Stimulated activated CD8-positive, alpha-beta memory T cell treated with anti-CD3 and anti-CD28 coated beads, Interleukin-2, amount 100 ng/mL, for 1 hour (primary cell): ENCODE results near the gene TMEM273.

ENCODE experiments used
- DNase-seq, 2 donors: peaks; one replicate each; pipeline ENCODE4 v3.0.0-alpha.2; 2020; ENCODE audit warnings: low read depth in 2 of 2

TMEM273 gene

DNA sequence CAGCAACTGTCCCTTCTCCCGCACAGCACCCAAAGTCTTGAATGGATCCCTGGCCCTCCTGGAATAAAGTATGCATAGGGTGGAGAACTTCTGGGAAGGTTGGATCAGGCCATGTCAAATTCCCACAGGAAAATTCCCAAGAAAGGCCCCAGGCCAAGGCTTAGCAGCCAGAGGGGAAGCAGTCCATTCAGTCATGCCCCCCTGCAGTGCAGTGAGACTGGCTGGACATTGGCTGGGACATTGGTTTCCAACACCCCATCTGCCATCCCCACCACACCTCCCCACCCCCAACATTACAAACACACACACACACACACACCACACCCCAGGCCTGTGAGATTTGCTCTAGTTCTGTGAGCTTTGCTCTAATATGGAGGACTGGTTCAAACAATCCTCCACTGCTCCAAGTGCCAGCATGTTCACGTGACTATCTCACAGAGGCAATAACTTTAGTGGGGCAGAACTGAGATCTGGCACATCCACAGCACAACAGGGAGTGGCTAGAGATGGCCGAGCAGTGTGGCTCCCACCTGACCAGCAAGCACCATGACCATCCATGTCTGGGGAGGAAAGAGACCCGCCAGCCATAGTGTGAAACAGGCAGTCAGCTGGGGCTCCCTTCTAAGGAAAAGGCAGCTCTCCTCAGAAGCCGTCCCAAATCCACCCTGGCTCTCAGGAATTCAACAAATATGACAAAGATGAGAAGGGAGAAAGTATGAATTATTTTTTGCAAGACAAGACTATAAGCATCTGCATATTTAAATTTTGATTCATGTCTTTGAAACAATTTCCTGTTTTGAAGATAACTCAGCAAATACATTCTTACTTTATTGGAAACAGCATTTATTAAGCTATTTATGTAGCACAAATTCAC lies 47.6 kb downstream of the TMEM273 start:
- no peak for DNase-seq

DNA sequence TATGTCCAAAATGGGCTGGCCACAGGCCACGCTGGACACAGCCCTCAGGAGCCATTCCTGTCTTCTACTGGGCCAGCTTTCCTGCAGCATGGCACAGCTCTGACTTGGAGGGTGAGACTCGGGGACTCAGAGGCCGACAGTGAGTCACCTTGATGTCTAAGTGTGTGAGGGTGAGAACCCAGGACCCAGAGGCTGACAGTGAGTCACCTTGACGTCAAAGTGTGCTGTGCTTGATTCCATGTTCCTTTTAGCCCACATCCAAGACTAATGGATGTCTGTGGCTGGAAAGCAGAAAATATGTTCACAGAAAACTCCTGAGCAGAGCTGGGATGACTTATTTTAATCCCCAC lies 48.4 kb downstream of the TMEM273 start:
- no peak for DNase-seq

DNA sequence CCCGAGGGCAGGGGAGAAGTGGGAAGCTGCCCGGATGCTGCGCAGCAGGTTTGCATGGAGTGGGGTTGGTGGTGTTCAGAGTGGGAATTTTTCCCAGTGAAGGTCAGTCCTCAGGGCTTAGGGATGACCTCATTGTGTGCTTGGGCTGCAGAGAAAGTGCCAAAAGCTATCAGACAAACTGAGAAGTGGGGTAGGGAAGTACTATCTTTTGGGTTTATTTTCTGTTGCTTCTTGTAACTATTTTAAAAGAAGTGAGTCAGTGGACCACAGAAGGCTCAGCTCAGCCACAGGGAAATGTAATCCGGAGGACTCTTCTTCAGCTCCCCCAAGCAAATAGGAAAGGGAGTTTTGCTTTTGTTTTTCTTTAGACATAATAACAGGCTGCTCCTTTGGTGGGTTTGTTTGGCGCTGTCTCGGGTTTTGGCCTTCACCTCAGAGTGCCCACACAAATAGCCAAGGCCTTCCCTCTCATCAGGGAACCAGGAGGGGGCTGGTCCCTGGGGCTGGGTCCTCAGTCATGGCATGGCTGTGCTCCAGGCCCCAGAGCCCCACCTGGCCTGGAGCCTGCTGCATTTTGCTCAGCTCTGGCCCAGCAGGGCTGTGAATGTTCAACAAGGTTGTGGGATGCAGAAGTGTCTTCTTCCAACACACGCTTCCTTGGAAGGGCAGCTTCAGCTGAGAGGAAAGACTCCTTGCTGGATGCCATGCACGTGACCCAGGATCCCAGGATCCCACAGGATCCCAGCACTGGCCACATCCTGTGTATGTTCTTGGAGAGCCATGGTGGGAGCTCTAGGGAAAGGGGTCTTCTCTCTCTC lies 49.0 kb downstream of the TMEM273 start:
- DNase-seq: no peak

DNA sequence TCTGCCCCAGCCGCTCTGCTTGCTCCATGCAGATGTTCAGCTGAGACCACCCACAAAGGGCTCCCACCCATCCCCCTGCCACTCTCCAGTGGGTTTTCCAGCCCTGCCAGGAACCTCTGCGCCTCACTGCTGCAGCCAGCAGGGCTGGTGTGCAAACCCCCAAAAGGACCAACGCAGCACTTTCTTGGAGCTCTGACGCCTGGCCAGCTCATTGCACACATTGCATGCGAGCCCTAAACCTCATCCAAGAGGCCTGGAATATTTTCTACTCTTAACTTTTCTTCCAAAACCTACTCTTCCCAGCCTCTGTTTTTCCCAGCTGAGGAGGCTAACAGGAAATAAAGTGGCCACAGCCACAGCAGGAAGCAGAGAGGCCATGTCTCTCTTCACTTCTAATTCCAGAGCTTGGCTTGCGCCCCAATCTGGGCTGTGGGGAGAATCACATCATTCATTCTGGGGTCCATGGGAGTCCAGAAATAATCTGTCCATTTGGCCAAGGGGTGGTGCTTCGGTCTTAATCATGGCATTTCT lies 49.8 kb downstream of the TMEM273 start:
- DNase-seq: no peak

DNA sequence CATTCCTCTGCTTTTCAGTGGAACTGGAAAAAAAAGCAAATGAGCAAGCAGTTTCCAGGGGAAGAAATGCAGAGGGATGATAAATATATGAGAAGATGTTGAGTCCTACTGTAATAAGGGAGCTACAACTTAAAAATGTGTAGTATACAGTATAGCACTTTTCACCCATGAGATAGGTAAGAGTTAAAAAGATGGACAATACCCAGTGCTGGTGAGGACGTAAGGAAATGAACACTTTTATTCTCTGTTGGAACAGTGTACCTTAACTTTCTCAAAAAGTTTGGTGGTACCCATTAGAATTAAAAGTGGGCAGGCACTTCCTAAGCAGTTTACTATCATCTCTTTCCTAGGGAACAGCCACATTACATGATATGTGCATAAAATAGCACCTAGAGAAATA lies 51.7 kb downstream of the TMEM273 start:
- no peak for DNase-seq

DNA sequence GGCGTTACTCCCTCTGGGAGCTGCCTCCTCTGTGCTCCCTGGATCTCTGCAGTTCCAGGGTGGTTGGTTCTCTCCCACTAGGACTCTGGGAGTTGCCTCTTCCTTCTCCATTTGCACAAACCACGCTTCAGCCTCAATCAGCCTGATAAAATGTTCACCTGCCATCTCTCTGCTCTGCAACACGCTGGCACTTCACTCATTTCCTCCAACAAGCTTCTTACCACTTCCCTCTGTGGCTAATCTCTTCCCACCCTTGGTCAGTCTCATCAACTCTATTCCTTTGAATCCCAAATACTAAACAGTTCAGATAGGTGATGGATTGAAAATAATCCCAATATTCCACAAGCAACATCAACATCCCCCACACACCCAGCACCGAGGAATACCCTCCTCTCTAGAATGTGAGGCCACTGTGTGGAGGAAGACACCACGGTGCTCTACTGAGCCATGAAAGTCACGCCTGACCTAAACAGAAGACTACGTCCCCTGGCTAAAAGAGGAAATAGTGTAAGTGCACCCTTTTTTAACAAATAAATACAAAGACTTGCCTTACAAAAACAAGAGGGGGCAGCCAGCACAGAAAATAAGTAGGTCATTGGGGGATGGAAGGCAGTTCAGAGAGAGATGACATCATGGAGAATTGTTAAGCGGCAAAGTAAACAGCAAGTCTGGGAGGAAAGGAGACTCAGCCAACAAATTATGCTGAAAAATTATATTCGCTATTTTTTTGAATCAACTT lies 52.4 kb downstream of the TMEM273 start:
- no peak for DNase-seq

DNA sequence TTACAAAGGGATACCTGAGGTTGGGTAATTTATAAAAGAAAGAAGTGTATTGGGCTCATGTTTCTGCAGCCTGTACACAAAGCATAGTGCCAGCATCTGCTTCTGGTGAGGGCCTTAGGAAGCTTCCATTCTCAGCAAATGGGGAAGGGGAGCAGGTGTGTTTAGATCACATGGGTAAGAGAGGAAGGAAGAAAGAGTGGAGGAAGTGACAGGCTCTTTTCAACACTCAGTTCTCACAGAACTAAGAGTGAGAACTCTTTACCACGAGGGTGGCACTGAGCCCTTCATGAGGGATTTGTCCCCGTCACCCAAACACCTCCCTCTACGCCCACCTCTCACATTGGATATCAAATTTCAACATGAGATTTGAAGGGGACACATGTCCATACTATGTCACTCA lies 53.9 kb downstream of the TMEM273 start:
- no peak for DNase-seq

DNA sequence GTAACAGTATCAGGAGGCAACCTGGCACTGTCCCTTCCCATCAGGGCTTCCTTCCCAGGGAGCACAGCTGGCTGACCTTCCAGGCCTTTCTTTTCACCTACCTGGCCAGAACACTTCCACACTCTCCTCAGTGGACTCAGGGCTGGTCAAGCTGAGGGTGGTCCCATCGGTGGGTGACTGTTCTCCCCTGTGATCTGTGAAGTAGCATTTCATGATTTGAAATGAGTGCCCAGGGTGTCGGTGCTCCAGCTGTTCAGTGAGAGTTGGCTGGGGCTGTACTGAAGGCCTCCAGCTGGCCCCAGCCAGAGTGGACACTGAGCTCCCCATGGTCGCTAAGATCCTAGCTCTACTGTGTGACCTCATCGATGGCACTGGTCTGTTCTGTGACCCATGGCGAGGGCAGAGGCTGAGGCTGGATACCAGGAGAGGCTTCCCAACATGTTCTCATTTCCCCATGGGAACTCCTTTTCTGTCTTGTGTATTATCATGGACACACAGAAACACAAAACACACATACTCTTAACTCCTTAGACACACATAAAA lies 54.4 kb downstream of the TMEM273 start, which contains the start of gene FAM170B:
Gene FAM170B (minus strand): TSS at position 316 of the 543 bp plus-strand sequence. CDS start 103 bp downstream, at position 213.
- DNase-seq: no peak

DNA sequence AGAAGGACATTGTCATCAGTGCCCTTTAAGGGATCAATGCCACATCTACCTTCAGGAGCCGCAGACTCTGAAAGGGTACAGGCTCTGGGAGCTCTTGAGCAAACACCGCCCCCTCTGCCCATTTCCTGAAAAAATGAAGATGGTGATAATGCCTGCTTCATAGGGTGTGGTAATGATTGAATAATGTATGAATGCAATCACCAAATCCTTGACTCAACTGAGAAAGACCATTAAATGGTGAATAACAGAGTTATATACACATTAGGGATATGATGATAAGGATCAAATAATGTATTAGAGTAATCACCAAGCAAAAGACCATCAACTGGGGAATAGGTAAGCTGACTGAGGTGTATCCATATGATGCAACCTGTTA lies 55.8 kb downstream of the TMEM273 start:
- no peak for DNase-seq

DNA sequence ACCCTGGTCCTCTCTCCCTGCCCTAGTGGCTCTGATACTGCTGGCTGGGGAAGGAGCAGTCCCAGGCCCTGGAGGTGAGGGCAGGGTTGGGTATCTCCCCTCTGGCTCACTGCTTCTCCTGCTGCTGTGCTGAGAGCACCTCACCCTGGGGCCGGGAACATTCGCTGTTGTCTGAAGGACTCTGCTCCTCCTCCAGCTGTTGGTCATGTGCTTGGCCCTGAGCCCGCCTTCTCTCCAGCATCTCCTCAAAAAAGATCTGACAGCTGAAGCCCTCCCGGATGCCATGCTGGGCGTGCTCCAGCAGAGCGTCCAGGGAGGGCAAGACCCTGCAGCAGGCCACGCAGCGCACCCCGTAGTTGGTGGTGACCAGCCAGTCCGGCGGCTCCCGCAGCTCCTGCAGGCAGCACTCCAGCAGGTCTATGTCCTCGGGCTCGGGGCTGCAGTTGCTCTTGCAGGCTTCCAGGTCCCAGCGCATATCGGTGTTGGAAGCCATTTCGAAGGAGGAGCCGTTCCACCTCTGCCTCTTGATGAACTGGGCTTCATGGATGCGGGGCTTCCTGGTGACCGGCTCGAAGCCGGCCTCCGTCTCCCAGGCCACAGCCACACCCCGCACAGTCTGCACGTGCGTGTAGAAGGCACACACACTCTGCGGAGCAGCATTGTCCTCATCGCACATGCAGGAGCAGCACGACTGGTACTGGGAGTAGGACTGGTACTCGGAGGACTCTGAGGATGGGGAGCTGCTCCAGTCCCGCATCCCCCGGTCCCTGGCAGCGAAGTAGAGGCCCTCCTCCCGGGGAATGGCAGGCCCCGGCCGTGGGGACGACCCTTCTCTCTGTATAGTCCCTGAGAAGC lies 56.5 kb downstream of the TMEM273 start:
- DNase-seq: no peak

DNA sequence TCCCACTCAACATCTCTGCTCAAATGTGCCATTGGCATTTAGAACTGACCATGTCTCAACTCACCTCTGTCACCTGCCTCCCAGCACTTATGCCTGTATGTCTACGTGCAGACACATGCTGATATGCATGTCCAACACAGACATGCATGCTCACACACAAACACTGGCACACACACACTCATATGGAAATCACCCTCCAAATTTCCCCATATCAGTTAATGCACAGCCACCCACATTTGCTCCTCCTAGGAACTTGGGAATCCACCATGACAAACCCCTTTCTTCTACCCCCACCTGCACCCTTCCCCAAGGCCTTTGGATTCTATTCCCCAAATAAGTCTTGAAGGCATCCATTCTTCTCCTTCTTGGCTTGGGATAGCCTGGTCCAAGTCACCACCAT lies 58.8 kb downstream of the TMEM273 start:
- DNase-seq: no peak

DNA sequence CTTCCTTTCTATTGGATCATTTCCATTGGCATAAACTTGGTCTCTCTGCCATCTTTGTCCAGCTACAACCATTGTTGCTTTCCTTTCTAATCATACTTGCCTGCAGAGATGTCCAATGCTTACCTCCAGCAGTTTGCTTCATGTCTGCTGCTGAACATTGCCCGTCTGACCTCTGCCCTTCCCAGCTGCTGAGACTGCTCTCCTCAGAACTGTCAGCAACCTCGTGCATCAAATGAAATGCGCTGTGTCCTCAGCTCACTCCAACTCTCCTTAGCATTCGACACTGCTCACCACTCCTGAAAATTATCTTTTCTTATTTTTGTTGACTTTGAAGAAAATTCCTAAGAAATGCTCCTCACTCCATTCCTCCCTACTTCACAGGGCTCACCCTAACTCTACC lies 59.3 kb downstream of the TMEM273 start:
- no peak for DNase-seq

DNA sequence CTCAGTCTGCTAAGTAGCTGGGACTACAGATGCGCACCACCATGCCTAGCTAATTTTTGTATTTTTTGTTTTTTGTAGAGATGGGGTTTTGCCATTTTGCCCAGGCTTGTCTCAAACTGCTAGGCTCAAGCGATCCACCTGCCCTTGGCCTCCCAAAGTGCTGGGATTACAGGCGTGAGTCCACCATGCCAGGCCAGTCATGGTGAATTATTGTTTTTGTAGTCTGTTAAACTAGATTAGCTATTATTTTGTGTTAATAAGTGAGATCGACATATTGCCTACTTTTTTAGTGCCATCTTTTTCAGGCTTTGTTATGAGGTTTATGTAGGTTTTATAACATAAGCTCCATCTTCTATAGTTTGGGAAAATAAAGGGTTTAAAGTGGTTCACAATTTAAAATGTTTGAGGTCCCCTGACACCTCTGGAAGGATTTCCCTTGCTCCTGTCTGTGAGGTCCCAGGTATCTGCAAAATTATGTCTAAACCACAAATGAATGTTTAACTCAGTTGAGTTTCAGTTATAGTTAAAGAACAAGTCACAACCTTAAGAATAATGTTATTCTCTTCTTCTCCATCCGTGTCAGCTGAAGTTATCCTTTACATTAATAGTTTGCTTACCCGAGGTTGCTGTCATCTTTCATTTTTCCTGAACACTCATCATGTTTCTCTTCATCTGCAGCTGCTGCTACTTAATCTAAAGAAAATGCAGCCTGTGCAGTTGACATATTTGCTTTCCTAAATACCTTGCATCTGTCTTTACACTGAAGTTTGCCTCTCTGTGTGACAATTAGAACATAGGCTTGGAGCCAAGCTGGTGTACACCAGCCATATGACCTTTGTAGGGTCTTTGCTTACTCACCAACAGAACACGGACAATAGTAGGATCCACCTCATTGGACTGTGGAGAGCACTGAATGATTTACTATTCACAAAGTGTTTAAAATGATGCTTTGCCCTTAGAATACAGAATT lies 63.9 kb downstream of the TMEM273 start:
- no peak for DNase-seq

DNA sequence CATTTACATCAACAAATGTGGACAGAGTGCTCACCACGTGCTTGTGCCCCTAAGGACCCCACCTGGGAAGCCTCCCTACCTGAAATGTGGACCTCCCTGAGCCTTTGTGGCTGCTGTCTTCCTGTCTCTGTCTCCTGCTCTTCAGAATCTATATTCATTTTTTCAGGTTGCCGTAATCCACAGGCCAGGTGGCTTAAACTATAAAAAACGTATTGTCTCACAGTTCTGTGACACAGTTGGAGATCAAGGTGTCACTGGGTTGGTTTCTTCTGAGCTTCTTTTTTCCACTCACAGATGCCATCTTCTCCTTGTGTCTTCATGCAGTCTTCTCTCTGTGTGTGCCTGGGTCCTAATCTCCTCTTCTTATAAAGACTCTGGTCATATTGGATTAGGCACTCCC lies 67.3 kb downstream of the TMEM273 start:
- DNase-seq: no peak

DNA sequence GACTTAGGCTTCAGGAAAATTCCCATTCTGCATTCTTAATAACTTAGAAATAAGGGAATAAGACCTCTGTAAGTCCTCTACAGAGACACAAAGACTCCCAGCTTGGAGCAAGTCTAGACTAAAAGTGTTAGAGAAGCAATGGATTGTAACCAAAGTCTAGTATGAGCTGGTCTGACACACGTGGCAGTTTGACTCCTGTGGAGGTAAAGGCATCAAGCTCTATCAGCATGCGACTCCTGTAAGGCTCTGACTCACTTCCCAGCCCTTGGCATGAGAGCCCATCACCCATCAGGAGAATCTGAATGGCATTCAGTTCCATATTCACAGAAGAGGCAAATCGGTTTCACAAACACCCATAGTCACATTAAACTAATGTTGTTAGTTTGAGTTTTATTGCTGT lies 68.4 kb downstream of the TMEM273 start:
- no peak for DNase-seq

DNA sequence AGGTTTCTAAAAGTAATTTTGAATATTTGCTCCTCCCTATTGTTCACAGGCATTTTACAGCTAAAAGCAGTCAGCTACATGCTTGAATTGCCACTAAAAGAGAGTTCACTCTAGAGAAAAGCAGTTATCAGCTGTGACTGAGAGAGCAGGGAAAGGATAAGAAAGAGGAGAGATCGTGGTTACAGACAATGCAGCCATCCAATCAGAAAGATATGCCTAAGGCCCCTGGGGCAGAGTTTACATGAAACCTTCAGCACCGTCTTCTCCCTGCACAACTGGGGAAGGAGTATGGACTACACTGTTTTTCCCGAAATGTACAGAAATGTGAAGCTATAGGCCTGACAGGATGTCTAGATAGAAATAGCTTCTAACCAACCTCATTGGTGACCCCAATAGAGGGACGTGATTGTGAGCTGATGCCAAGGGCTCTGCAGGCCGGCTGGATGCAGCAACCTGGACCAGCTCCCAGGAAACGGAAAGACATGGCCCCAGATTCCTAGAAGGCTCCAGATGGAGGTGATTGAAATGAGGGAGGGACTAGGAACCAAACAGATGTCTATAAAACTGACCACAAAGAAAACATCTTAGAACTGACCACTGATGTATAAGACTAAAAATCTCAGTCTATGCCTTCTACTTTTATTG lies 69.6 kb downstream of the TMEM273 start:
- DNase-seq: no peak

DNA sequence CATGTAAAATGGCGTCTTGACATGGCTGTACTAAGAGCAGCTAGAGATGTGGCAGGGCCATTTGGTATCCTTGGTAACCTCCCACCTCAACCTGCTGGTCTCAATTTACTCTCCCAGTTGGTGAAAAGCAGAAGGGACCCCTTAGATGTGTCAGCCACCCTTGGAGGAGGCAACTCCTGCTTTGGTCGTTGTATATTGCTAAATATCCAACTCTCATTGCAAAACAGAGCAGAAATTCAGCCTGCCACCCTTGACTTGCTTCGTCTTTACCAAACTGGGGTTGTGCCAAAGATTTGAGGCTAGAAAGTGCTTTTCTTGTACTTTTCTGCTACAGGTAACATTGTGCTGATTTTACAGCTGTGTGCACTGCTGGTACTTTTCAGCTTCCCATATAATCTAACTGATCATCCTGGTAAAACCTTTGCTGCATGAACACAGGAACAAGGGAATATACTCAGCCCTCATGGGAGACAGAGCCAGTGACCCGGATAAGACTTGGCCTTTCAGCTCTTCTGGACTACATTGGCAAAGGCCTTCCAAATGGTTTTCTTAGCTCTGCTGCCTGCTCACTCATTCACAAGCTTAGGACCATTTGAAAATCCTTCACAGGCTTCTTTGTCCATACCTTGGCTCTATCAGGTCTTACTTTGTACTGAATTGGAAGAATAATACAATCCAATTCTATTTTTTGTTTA lies 70.7 kb downstream of the TMEM273 start:
- no peak for DNase-seq
